ENCODE data around the gene RSU1. TPM values are rescaled to one million over a fixed set of nuclear protein-coding genes. Genes with fewer than 3 reads are reported as not detected.

RSU1 gene
- total RNA-seq, 2 donors from 2014 or later = 49.1 to 53.1 TPM

DNA sequence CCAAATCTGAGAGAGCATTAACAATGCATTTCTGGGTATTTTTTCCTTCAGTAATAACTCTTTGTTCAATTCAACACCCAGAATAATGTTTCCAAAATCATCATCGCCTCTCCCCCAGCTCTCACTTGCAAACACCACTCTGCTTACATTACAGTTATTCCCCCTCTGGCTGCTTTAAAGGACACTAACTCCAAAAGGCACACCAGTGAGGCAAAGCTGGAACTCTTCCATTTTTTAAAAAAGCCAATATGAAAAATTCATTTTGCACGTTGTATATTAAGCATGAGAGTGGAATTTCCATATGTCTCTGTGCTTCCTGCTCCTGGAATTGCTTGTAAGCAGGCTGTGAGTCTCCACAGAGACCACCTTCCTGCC, 204.3 kb downstream of the RSU1 start:
- ATAC-seq (replicated peaks in 1 of 2) = no peak
- H3K27me3 Mint-ChIP-seq (ENCODE audit: low read depth) = no peaks in the 10 kb centered on the region
- H3K4me1 Mint-ChIP-seq (ENCODE audit: low read depth) = no peaks in the 10 kb centered on the region
- H3K27ac Mint-ChIP-seq = no peak overlapping the region
- no peak overlapping the region for H3K4me3 Mint-ChIP-seq
- H3K9me3 Mint-ChIP-seq = peaks cover 8 to 15% of the 10 kb centered on the region in 2 donors
- peaks cover 13 to 19% of the 10 kb centered on the region in 2 donors for H3K36me3 Mint-ChIP-seq (ENCODE audit: insufficient read depth in 2 of 2)
- no peak for DNase-seq

DNA sequence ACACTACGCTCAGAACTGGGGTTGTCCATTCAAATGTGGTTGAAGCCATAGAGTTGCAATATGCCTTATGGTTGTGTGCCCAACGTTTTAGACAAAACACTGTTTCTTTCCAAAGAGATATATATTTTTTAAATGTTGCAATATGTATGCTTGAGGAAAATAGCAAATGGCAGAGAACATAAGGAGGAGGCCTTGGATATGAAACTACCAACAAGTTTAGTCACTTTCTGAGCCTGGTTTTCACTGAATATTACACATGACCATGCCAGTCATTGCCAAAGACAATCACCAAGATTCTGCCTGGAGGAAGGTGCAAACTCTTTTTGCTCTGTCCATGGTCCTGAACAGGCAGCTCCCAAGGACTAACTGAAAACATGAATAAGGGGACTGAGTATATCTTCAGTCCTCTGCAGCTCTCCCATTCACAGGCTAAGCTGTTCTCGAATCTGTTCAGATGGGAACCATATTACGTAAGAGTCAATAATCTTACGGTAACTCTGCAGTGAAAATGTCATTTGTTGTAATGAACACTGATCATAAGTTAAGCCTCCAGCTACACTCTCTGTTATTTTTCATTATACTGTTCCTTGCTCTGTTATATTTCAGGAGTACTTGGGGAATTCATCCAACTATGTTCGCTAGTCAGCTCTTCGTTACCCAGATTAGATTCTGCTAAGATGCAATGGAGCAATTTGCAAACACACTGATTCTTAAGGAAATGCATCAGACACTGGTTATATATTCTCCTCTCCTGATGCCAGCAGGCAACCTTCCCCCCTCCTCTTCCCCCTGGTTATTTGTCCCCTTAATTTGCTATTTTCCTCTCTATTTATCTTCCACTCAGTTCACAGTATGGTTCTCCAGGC, 204.9 kb downstream of the RSU1 start:
- no peak for ATAC-seq (replicated peaks in 1 of 2)
- peak; percentile 5 to 7 for DNase-seq
- H3K36me3 Mint-ChIP-seq (ENCODE audit: insufficient read depth in 2 of 2) = peaks cover 13 to 19% of the 10 kb centered on the region in 2 donors
- no peak overlapping the region for H3K27ac Mint-ChIP-seq
- no peak overlapping the region for H3K4me3 Mint-ChIP-seq
- H3K27me3 Mint-ChIP-seq (ENCODE audit: low read depth) = no peaks in the 10 kb centered on the region
- peaks cover 8 to 15% of the 10 kb centered on the region in 2 donors for H3K9me3 Mint-ChIP-seq
- H3K4me1 Mint-ChIP-seq (ENCODE audit: low read depth) = no peaks in the 10 kb centered on the region

DNA sequence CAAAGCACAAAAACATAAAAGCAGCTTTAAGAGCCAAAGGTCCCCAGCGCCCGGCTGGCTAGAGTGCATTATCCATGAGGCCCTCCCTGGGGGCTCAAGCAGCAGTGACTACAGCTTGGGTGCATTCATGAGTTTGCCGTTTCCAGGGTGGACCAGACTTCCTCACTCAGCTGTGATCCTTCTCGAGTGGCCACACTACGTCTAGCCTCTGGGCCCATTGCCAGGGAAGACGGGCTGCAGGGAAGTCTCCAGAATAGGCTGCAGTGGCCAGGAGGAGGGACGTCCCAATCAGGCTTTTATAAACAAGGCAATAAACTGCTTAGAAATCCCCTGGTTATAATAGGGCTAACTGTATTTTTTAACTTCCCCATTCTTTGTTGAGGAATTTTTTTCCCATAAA, 206.2 kb downstream of the RSU1 start:
- Mint-ChIP-seq H3K4me1 (ENCODE audit: low read depth) (no peaks in the 10 kb centered on the region), H3K9me3 (peaks cover 8 to 11% of the 10 kb centered on the region in 2 donors), H3K36me3 (ENCODE audit: insufficient read depth in 2 of 2) (peaks cover 10 to 17% of the 10 kb centered on the region in 2 donors), H3K4me3 (no peak overlapping the region), H3K27me3 (ENCODE audit: low read depth) (no peaks in the 10 kb centered on the region), H3K27ac (no peak overlapping the region)
- no peak for DNase-seq
- ATAC-seq (replicated peaks in 1 of 2) = no peak

DNA sequence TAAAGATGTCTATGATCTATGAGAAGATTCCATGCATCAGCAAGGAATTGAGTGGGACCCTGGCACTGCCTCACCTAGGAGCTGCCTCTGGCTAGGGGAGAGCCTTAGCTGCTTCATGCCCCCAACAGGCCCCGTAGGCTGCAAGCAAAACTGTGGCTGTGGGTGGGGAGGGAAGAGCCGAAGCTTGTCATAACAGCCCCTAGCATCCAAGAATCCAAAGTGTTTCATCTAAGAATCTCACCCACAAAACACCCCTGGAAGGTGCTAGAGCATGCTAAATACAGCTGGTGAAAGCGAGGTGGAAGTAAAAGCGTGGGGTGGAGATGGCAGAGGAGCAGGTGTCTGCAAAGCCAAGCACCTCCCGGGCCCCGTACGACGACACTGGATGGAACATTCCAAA, 208.0 kb downstream of the RSU1 start:
- no peaks in the 10 kb centered on the region for H3K4me1 Mint-ChIP-seq (ENCODE audit: low read depth)
- no peaks in the 10 kb centered on the region for H3K9me3 Mint-ChIP-seq
- H3K4me3 Mint-ChIP-seq = no peak overlapping the region
- no peak overlapping the region for H3K27ac Mint-ChIP-seq
- no peaks in the 10 kb centered on the region for H3K27me3 Mint-ChIP-seq (ENCODE audit: low read depth)
- peaks cover 0 to 2% of the 10 kb centered on the region in 2 donors for H3K36me3 Mint-ChIP-seq (ENCODE audit: insufficient read depth in 2 of 2)
- ATAC-seq (replicated peaks in 1 of 2) (no peak), DNase-seq (no peak)

DNA sequence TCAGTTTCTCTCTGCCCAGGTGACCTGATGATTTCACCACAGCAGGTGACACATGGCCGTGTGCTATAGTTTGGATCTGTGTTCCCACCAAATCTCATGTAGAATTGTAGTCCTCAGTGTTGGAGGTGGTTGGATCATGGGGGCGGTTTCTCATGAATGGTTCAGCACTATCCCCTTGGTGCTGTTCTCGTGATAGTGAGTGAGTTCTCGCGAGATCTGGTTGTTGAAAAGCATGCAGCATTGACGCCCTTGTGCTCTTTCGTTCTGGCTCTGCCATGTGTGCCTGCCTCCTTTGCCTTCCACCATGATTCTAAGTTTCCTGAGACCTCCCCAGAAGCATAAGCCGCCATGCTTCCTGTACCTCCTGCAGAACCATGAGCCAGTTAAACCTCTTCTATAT, 210.3 kb downstream of the RSU1 start:
- Mint-ChIP-seq H3K9me3 (no peaks in the 10 kb centered on the region), H3K4me1 (ENCODE audit: low read depth) (no peaks in the 10 kb centered on the region), H3K36me3 (ENCODE audit: insufficient read depth in 2 of 2) (peaks cover 2% of the 10 kb centered on the region in 2 donors), H3K27me3 (ENCODE audit: low read depth) (no peaks in the 10 kb centered on the region), H3K4me3 (no peak overlapping the region), H3K27ac (no peak overlapping the region)
- no peak for DNase-seq
- ATAC-seq (replicated peaks in 1 of 2) = no peak

DNA sequence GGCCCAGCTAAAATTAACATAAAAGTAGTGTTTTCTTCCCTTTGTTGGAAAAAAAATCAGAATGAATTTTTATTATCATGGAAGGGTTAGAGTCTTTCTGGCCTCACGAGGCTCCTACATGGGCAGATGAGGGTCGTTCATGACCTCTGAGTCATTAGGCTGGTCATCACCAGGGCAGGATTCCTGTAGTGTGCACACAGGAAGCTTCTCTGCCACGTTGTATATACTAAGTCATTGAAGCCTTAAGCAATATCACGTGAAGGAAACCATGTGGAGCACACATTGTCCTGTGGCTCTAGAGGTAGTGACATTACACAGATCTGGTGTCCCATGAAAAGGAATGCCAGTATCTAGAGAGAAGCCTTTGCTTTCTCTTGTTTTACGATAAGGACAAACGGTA, 210.8 kb downstream of the RSU1 start:
- H3K4me1 Mint-ChIP-seq (ENCODE audit: low read depth) = no peaks in the 10 kb centered on the region
- H3K27me3 Mint-ChIP-seq (ENCODE audit: low read depth) = no peaks in the 10 kb centered on the region
- no peak overlapping the region for H3K4me3 Mint-ChIP-seq
- DNase-seq (no peak), ATAC-seq (replicated peaks in 1 of 2) (no peak)
- no peak overlapping the region for H3K27ac Mint-ChIP-seq
- no peaks in the 10 kb centered on the region for H3K9me3 Mint-ChIP-seq
- H3K36me3 Mint-ChIP-seq (ENCODE audit: insufficient read depth in 2 of 2) = peaks cover 2% of the 10 kb centered on the region in 2 donors

DNA sequence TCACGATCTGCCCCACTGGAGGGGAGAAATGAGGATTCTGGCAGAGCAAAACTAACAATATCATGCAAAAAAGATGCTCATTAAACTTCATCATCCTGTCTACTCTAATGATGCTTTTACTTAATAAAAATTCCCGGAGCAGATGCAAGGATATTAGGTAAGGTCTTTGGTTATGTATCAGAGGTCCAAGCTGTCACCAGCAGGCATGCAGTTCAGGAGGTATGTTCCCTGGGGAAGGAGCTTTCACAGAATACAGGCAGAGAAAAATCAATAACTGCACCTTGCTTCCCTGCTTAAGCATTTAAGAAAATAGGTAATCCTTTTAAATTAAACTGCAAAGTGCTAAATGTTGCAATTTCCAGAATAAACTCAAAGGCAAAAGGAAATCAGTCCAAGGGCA, 213.9 kb downstream of the RSU1 start:
- ATAC-seq (replicated peaks in 1 of 2) = no peak
- Mint-ChIP-seq H3K4me3 (no peak overlapping the region), H3K27ac (no peak overlapping the region), H3K36me3 (ENCODE audit: insufficient read depth in 2 of 2) (peaks cover 2 to 4% of the 10 kb centered on the region in 2 donors), H3K27me3 (ENCODE audit: low read depth) (no peaks in the 10 kb centered on the region), H3K9me3 (no peaks in the 10 kb centered on the region), H3K4me1 (ENCODE audit: low read depth) (no peaks in the 10 kb centered on the region)
- no peak for DNase-seq

DNA sequence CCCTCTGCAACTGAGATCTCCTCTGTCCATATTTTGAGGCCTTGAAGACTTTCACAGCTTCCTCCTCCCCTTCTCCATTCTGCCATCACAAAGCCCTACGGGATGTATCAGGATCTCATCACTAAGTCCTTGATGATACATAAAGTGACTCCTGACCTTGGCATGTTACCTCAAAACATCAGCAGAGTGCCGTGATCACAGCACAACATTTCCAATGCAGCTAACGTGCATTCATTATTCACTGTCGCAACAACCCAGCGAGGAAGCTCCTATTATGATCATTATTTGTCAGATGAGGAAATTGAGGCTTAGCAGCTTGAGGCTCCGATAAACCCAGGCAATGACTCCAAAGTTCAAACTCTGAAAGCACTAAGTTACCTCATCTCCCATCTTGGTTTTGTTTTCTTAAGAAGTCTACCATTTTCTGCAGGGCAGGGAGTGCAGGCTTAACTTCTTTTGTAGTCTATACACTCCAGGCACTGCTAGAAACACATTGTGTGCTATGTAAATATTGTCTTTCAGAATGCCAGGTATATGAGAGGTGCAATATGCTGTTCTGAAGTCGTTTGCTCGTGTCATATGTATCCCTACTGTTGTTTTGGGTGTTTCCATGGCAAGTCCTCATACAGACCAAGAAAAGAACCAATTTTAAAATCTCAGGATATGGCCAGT, 215.0 kb downstream of the RSU1 start:
- Mint-ChIP-seq H3K4me3 (no peak overlapping the region), H3K27ac (no peak overlapping the region), H3K27me3 (ENCODE audit: low read depth) (no peaks in the 10 kb centered on the region), H3K4me1 (ENCODE audit: low read depth) (no peaks in the 10 kb centered on the region), H3K9me3 (peaks cover 0 to 2% of the 10 kb centered on the region in 2 donors), H3K36me3 (ENCODE audit: insufficient read depth in 2 of 2) (peaks cover 4% of the 10 kb centered on the region in 2 donors)
- DNase-seq (no peak), ATAC-seq (replicated peaks in 1 of 2) (no peak)

DNA sequence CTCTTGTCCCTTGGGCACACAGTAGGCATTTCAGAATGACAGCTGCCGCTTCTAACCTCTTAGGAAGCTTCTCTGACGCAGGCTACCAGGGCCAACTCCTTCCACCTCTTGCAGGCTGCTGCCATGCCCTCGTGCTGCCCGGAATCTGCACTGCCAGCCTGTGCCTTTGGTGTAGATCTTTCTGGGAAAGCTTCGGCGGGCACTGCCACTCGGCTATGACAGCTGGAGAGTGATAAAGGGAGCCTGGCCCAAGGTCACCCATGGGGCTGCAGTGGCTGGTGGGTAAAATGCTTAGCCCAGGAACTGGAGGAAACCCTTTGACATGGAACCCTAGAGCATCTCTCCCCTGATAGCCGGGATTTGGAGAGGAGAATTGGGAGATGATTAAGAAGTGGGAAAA, 217.6 kb downstream of the RSU1 start:
- H3K9me3 Mint-ChIP-seq = peaks cover 0 to 2% of the 10 kb centered on the region in 2 donors
- H3K36me3 Mint-ChIP-seq (ENCODE audit: insufficient read depth in 2 of 2) = peaks cover 4 to 8% of the 10 kb centered on the region in 2 donors
- no peak overlapping the region for H3K4me3 Mint-ChIP-seq
- no peaks in the 10 kb centered on the region for H3K4me1 Mint-ChIP-seq (ENCODE audit: low read depth)
- no peaks in the 10 kb centered on the region for H3K27me3 Mint-ChIP-seq (ENCODE audit: low read depth)
- ATAC-seq (replicated peaks in 1 of 2) (no peak), DNase-seq (no peak)
- no peak overlapping the region for H3K27ac Mint-ChIP-seq

DNA sequence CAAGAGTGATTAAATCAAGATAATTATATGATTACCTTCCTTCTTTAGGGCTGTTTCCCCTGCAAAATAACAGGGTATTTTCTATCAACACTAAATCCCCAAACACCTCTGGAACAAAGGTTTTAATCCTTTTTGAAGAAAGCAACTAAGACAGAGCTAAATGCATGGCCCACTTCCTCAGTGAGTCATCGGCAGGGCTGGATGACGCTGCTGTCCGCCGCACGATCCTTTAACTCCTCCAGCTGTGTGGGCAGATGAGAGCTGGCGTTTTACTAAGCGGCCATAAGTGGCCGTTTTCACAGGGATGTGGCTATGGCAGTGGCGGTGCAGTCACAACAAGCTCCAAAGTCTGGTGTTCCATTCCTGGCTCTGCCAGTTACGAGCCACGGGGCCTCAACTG, 219.6 kb downstream of the RSU1 start:
- peaks cover 4 to 13% of the 10 kb centered on the region in 2 donors for H3K36me3 Mint-ChIP-seq (ENCODE audit: insufficient read depth in 2 of 2)
- peaks cover 0 to 2% of the 10 kb centered on the region in 2 donors for H3K9me3 Mint-ChIP-seq

DNA sequence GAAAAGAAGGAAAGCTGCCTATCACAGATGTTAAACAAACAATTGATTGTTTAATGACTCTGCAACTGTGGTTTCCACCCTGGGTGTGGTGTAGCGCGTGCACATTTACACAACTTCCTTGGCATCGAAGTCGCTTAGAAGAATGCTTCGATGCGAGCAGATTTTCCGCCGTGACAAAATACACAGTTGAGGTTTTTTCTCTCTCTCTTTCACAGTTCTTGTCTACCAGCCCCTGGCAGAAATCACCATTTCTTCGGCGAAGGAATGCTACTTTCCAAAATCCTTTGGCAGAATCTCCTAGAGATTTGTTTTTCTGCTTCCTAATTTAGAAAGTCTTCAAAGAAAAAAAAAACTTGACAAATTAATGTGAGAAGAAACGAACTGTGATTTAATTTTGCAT, 224.8 kb downstream of the RSU1 start:
- H3K4me1 Mint-ChIP-seq (ENCODE audit: low read depth) = no peaks in the 10 kb centered on the region
- H3K9me3 Mint-ChIP-seq = peaks cover 0 to 5% of the 10 kb centered on the region in 2 donors
- peaks cover 0 to 19% of the 10 kb centered on the region in 2 donors for H3K36me3 Mint-ChIP-seq (ENCODE audit: insufficient read depth in 2 of 2)
- DNase-seq (no peak), ATAC-seq (replicated peaks in 1 of 2) (no peak)
- no peak overlapping the region for H3K4me3 Mint-ChIP-seq
- H3K27ac Mint-ChIP-seq = no peak overlapping the region
- H3K27me3 Mint-ChIP-seq (ENCODE audit: low read depth) = no peaks in the 10 kb centered on the region

More for the DNA sequence above, 219.6 kb downstream of the RSU1 start:
- no peaks in the 10 kb centered on the region for H3K4me1 Mint-ChIP-seq (ENCODE audit: low read depth)
- no peaks in the 10 kb centered on the region for H3K27me3 Mint-ChIP-seq (ENCODE audit: low read depth)
- no peak overlapping the region for H3K27ac Mint-ChIP-seq
- DNase-seq = no peak
- H3K4me3 Mint-ChIP-seq = no peak overlapping the region
- no peak for ATAC-seq (replicated peaks in 1 of 2)

DNA sequence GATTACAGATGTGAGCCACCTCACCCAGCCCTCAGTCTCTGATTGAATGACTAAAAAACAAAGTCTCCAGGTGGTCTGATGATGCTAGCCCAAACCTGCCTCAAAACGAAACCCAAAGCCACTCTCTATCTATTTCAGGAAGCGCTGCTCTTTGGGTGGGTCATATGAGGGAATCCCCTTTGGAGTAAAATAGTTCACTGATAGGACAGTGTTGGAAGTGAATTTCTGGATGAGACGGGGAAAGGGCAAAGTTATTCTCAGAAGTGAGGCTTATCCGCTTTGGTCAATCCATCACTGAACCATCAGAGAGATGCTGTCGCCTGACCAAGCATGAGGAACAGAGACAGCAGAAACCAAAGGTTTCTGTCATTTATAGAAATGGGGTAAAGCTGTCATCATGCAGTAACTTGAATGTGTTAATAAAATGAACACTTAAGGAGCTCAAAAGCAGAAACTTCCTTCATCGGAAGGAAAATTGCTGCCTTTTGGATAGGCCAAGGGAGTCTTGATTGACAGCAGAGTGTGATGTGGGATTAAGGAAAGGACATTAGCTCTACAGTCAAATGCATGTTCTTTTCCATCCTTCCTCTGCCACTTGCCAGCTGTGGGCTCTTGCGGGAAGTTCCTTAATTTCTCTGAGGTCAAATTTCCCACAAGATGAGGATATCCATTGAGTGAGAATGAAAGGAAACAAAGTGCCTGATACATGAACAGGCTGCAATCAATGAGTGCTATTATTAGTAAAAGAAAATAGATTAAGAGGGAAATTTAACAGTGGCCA, 230.7 kb downstream of the RSU1 start:
- peaks cover 0 to 5% of the 10 kb centered on the region in 2 donors for H3K9me3 Mint-ChIP-seq
- ATAC-seq (replicated peaks in 1 of 2) (peak; percentile 44 to 87), DNase-seq (peak; percentile 7 to 12)
- no peak overlapping the region for H3K4me3 Mint-ChIP-seq
- peaks cover 2% of the 10 kb centered on the region for H3K27me3 Mint-ChIP-seq (ENCODE audit: low read depth)
- peak overlapping the region; percentile 58 for H3K27ac Mint-ChIP-seq
- no peaks in the 10 kb centered on the region for H3K4me1 Mint-ChIP-seq (ENCODE audit: low read depth)
- peaks cover 0 to 4% of the 10 kb centered on the region in 2 donors for H3K36me3 Mint-ChIP-seq (ENCODE audit: insufficient read depth in 2 of 2)

DNA sequence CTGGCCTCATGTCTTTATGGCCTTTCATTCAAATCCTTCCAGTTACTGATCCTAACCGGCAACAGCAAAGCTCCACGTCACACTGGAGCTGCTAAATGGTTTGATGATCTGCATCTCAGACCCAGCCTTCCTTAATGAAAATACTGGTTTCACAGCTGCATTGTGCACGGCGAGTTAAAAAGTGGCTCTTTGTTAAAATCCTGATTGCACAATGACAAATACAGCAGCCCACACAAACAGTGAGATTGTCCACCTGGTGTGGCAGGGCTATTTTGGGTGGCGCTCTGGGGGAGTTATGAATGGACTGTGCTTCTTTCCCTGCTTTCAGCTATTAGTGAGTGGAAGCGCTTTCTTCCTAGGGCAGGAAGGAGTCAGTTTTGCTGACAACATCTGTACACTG, 232.1 kb downstream of the RSU1 start:
- no peak for ATAC-seq (replicated peaks in 1 of 2)
- Mint-ChIP-seq H3K4me3 (no peak overlapping the region), H3K4me1 (ENCODE audit: low read depth) (no peaks in the 10 kb centered on the region), H3K9me3 (peaks cover 0 to 5% of the 10 kb centered on the region in 2 donors), H3K36me3 (ENCODE audit: insufficient read depth in 2 of 2) (no peaks in the 10 kb centered on the region), H3K27me3 (ENCODE audit: low read depth) (peaks cover 12% of the 10 kb centered on the region), H3K27ac (no peak overlapping the region)
- no peak for DNase-seq

All from activated T-cell treated with anti-CD3 and anti-CD28 coated beads, Interleukin-2, amount 50 U/mL, for 72 hours (primary cell).